Stimulated activated CD4-positive, alpha-beta T cell treated with anti-CD3 and anti-CD28 coated beads, Interleukin-2, amount 100 ng/mL, for 48 hours (primary cell): ENCODE measurements around the gene PANK3.
"Not testable (repeated sequence)": the region's sequence is repeated elsewhere in the genome, so short reads cannot be mapped to it uniquely, and the experiment has no call there.

ENCODE experiments used
- DNase-seq, 2 donors: peaks; one replicate each; pipeline ENCODE4 v3.0.0-alpha.2; 2020

PANK3 gene

DNA sequence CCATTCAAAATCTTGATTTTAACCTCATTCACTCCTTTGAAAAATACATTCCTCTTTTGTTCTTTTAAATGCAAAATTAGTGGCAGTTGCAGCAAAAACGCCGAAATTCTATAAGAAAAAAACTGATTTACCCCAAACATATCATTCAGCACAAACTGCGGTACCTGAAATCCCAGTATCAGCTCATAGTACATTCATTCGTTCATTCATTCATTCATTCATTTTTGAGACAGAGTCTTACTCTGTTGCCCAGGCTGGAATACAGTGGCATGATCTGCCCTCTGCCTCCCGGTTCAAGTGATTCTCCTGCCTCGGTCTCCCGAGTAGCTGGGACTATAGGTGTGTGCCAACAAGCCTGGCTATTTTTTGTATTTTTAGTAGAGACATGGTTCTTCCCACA is 29.6 kb downstream of the PANK3 start:
- no peak for DNase-seq

DNA sequence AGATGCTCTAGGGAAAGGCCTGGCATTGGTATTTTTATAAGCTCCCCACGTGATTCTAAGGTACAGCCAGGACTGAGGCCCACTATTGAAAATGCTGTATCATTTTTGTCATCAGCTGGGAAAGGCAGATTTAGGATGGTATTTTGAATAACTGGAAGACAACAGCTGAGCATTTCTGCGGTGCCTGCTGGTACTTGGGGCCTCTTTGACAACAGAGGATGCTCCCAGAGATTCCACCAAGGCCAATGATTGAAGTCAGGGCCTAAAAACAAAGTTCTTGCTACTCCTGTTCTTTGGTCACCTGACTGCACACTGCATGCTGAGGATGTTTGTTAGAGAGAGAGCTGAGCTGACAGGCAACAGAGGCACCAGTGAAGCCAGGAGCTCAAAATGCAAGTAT is 42.0 kb downstream of the PANK3 start:
- no peak for DNase-seq

DNA sequence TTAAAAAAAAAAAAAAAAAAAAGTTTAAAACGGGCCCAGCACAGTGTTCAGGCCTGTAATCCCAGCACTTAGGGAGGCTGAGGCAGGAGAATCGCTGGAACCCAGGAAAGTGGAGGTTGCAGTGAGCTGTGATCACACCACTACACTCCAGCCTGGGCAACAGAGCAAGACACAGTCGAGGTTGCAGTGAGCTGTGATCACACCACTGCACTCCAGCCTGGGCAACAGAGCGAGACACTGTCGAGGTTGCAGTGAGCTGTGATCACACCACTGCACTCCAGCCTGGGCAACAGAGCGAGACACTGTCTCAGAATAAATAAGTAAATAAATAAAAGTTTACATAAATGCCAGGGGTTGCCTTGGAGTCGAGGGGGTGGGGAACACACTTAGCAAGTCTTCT is 44.8 kb downstream of the PANK3 start:
- not testable (repeated sequence) for DNase-seq

- DNase-seq = no peak
These were observed 46.9 kb downstream of the PANK3 start for GRCh38 chr5:168531987-168532864.

- no peak for DNase-seq
These were observed 48.0 kb downstream of the PANK3 start for GRCh38 chr5:168531191-168531590.

DNA sequence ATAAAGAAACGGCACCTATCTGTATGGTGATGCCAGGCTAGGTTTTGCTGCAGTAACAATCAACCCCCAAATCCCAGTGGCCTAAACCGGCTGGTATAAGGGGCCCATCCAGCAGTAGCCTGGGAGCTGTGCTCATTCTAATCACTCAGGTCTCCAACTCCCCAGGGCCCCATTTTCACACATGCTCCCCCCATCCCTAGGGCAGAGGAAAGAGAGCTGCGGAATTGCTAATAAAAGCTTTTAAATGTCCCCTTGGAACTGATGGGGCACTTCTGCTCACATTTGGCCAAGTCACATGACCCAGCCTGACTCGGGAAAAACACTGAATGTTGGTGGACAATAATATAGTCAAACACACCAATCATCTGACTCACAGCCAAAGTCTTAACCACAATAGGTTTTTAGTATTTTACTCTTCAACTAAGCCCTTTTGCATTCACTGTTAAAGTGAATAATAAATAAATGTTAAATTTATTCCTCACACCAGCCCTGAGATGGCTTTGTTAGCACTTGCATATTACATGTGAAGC is 48.5 kb downstream of the PANK3 start:
- no peak for DNase-seq

GRCh38 chr5:168529374-168530234 is 49.6 kb downstream of the PANK3 start:
- no peak for DNase-seq

GRCh38 chr5:168528521-168529373 is 50.4 kb downstream of the PANK3 start, which contains the start of gene FBLL1:
Gene FBLL1 (plus strand): TSS chr5:168529305. CDS start chr5:168529505, 200 bp downstream.
- peak; percentile 7 to 14 for DNase-seq

GRCh38 chr5:168527756-168528295 is 51.3 kb downstream of the PANK3 start:
- no peak for DNase-seq

GRCh38 chr5:168525856-168526255 is 53.3 kb downstream of the PANK3 start:
- no peak for DNase-seq

DNA sequence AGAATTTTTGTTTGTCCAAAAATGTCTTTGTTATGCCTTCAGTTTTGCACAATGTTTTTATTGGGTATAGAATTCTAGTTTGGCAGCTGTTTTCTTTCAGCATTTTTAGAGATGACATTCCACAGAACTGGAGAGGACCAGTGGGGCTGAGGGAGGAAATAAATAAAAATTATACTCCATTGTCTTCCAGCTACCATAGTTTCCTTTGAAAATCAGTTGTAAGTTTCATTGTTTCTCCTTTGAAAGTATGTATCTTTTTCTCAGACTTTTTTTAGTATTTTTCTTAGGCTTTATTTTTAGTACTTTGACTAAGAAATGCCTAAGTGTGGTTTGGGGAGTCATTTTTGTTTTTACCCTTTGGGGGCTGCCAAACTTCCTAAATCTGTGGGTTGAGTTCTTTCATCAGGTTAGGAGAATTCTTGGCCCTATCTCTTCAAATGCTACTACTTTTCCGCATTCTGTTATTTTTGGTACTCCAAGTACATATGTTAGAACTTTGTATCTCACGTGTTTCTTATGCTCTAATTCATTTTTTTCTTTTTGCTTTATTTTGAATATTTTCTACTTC is 65.2 kb downstream of the PANK3 start:
- no peak for DNase-seq

GRCh38 chr5:168502563-168503237 is 76.5 kb downstream of the PANK3 start:
- no peak for DNase-seq
